ENCODE measurements around the gene FGR. TPM values are rescaled to one million over a fixed set of nuclear protein-coding genes. Genes with fewer than 3 reads are reported as not detected.

Gene FGR
- total RNA-seq, result under 0.01 TPM in 1 of 2 replicates, not detected in the other

DNA sequence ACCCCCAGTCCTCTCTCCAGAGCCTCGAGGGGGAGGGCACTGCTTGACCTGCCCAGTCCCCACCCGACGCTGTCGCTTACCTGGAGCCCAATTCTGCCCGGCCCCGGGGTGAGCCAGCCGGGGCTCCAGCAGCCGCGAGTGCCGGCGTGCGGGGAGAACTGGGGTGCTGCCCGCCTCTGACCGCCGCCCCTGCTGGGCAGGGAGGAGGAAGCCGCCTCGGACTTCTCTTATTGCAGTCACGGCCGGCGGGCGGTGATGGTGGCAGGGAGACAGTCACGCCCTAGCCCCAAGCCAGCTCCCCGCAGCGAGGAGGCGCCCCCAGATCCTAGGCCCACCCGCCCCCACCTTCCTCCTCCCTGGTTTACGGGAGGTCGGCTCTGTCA is at the start of gene FGR:
FGR (minus strand) TSS at position 201 of the 383 bp plus-strand sequence. CDS start 11,269 bp downstream, outside the sequence.

GRCh38 chr1:27671964-27672749 is 37.2 kb upstream of the FGR start, which contains the start of gene IFI6:
Gene IFI6 (minus strand): TSS chr1:27672192. CDS start chr1:27669314, 2,878 bp downstream.

DNA sequence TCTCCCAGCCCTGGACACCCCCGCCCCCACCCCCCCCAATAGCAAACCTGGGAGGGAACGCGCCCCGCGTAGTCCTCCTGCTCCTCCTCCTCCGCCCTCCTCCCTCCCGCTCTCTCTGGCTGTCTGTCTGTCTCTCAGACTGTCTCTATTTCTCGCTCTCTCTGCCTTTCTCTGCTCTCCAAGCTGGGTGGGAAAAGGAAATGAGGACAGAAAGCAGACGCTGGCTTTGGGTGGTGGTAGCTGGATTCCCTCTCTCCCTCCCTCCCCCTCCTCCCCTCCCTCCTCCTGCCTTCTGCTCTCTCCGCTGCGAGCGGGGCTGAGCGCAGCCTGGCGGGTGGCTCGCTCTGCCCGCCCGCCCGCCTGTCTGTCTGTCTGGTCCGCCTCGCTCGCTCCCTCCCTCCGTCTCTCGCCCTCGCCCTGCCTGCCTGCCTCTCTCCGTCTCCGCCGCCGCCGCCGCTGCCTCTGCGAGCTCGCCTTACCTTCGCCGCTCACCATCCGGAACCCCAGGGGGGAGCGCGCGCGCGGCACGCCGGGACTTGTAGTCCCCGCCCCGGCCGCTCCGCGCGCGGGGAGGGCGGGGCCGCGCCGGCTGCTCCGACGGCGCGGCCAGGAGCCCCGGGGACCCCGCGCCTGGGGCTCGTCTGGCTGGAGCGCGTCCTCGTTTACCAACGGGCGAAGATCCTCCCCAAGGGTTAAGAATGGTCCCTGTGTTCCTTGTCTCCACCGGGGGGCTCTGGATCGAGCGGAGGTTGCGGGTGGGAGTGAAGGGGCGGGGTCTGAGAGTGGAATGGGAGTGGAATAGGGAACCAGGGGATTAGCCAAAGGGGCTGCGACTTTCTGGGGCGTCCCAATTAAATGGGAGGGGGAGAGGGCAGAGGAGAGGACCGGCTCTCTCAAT is 31.1 kb downstream of the FGR start, which contains the start of gene AHDC1:
AHDC1 (minus strand) TSS at position 464 of the 898 bp plus-strand sequence. CDS start 52,029 bp downstream, outside the sequence.

Small RNA genes lying within 50 kb of the gene (small RNA-seq; reads per million reads assigned to genes)
- not detected for gene AL031729.1
- gene RNU6-949P, result not detected

Other genes with a start within 250 kb of the FGR start
- 0.11 TPM in 1 of 2 replicates, not detected in the other for gene GPR3, start 242.6 kb downstream of the FGR start, total RNA-seq
- gene WASF2, start 145.0 kb downstream of the FGR start, total RNA-seq, result 19.7 and 21.6 TPM in 2 replicates
- 38.1 and 51.8 TPM in 2 replicates for gene AHDC1, start 31.0 kb downstream of the FGR start, total RNA-seq
- gene IFI6, start 37.0 kb upstream of the FGR start, total RNA-seq, result 9.4 and 37.3 TPM in 2 replicates
- 10.7 and 11.4 TPM in 2 replicates for gene FAM76A, start 90.8 kb upstream of the FGR start, total RNA-seq
- 41.2 and 58.2 TPM in 2 replicates for gene STX12, start 138.0 kb upstream of the FGR start, total RNA-seq
- gene PPP1R8, start 195.6 kb upstream of the FGR start, total RNA-seq, result 25.5 and 32.6 TPM in 2 replicates
- gene THEMIS2, start 237.4 kb upstream of the FGR start, total RNA-seq, result 0.22 TPM in 1 of 2 replicates, not detected in the other

All from placental epithelial cell (primary cell).